Measurements from ENCODE around the gene ZFP57.

Gene ZFP57

DNA sequence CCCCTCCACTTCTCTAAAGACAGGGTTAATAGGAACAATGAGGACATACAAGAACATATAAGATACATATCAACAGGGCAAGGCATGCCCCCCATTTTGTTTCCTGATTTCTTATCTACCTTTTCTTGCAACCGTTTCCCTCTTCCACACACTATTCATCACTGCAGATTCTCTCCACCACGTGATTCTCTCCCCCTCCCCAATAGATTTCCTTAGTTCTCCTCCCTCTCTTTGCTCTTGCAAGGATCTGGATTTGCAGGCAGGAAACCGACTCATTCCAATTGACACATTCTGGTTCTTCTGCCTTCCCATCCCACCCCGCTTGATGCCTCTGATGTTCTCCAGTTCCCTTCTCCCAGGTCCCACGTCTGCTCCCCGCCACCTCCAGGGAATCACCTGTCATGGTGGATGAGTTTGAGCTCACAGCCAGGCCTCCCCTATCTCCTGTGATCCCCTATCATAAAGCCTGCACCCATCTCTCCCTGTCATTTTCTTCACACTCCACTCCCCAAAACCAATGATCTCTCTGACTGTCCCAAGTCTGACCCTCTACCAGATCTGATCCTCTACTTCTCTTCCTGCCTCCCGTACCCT is 55.5 kb downstream of the ZFP57 start:
- no peak for DNase-seq (ENCODE audit: low spot score)
- in situ Hi-C loops (cut with MboI; ENCODE audit: low pct_unique_long_range_greater_than_20kb, low sequenced_read_pairs, unreplicated experiment): no loop called here

GRCh38 chr6:29624520-29624961 is 56.4 kb downstream of the ZFP57 start:
- in situ Hi-C loops (cut with MboI; ENCODE audit: low pct_unique_long_range_greater_than_20kb, low sequenced_read_pairs, unreplicated experiment): no loop called here
- TF ChIP-seq, protein P1, sequence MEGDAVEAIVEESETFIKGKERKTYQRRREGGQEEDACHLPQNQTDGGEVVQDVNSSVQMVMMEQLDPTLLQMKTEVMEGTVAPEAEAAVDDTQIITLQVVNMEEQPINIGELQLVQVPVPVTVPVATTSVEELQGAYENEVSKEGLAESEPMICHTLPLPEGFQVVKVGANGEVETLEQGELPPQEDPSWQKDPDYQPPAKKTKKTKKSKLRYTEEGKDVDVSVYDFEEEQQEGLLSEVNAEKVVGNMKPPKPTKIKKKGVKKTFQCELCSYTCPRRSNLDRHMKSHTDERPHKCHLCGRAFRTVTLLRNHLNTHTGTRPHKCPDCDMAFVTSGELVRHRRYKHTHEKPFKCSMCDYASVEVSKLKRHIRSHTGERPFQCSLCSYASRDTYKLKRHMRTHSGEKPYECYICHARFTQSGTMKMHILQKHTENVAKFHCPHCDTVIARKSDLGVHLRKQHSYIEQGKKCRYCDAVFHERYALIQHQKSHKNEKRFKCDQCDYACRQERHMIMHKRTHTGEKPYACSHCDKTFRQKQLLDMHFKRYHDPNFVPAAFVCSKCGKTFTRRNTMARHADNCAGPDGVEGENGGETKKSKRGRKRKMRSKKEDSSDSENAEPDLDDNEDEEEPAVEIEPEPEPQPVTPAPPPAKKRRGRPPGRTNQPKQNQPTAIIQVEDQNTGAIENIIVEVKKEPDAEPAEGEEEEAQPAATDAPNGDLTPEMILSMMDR (IDR thresholded peaks at IDR 0.05; ENCODE audit: extremely low read depth, insufficient read depth, missing control alignments): no peak
- DNase-seq (ENCODE audit: low spot score): no peak

More for the DNA sequence above, 55.5 kb downstream of the ZFP57 start:
- TF ChIP-seq, protein P1 (IDR thresholded peaks at IDR 0.05; ENCODE audit: extremely low read depth, insufficient read depth, missing control alignments): no peak
